GM19438 (cell line): ENCODE data around the gene BTBD9.

Experiments
- ATAC-seq: cut with Tn5 transposase; IDR thresholded peaks from one replicate; pipeline ENCODE4 v1.9.1; 2021; ENCODE audit warnings: low read depth; ENCODE audit not compliant: unreplicated experiment

Gene BTBD9

GRCh38 chr6:38567436-38567835 lies 72.3 kb downstream of the BTBD9 start:
- ATAC-seq = no peak

GRCh38 chr6:38566295-38567030 lies 73.3 kb downstream of the BTBD9 start:
- no peak for ATAC-seq

- no peak for ATAC-seq
Observed at GRCh38 chr6:38564301-38564700, 75.4 kb downstream of the BTBD9 start.

DNA sequence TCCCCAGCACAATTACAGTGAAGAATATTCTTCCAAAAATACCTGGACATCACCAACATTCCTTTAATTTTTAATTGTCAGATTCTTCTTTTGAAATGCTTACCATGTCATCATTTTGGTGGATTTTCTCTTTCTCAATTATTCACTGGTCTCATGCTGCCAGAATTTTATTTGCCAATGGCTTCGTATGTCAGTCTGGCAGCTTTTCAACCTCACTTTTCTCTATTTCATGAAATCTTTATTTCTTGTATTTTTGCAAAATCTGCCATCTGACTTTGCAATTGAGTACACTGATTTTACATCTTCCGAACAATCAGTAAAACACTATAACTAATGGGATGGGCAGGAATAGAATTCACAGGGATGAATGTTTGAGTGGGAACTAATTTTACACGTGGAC lies 84.1 kb downstream of the BTBD9 start:
- no peak for ATAC-seq

DNA sequence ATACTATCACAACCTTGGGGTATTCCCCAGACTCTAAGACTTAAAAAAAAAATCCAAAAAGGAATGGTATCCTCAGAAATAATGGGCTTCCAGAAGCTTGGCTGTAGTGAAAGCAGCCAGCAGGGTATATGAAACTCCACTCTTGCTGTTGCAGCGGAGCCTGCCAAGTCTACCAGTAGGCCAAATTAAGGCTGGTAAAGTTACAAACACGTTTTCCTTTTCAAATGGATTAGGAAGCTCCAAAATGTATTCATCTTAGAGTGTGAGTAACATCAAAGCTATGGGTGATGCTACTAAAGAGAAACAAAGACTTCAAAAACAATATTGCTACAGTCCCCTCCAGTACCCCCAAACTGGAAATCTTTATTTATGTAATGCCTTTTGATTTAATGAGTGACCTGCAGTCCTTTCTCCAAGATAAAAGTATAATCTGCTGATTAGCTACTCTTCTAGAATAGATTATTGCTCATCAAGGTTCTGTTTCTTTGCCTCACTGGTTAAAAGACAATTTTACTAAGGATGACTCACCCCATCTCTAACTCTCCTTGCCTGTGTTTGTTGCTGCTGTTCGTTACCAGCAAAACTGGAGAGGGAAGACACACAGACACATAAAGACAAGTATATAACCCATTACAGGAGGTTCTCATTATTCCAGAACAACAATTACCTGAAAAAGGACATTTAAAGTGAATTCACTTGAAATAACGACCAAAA lies 84.9 kb downstream of the BTBD9 start:
- ATAC-seq = no peak

- no peak for ATAC-seq
Observed at GRCh38 chr6:38554014-38554413, 85.7 kb downstream of the BTBD9 start.

DNA sequence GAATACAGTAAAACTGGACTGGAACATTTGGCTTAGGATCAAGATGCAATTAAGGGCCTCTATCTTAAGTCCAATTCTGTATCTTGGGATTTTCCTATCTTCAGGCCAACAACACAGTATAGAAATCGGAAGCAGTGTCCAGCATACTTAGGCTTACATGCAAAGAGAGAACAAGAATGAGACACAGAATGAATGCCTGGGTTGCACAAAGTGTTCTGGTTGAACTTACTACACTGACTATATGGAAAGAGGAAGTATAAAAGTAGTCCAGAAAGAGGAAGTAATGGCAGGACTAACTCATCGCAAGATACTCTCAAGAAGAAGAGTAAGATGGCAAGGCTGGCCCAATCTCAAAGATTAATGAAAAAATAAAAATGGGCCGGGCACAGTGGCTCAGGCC lies 87.6 kb downstream of the BTBD9 start:
- ATAC-seq = no peak

- ATAC-seq = no peak
Observed at GRCh38 chr6:38549795-38550194, 89.9 kb downstream of the BTBD9 start.

DNA sequence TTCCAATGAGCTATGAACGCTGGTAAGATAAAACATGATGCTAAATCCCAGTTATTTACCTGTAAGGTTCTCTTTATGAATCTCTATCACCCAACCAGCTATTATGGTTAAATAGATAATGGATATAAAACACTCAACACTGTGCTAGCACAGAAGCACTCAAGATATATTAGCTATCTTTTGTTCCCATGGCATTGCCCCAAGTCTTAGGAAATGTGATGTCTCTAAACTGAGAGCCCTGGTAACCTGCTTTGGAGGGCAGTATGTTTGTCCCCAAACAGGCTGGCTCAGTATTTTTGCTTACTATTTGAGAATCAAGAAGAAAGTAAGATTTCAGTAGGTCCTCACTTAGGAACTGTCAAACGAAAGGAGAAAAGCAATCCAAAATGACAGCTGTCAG lies 90.5 kb downstream of the BTBD9 start:
- no peak for ATAC-seq

- no peak for ATAC-seq
Observed at GRCh38 chr6:38543022-38543421, 96.7 kb downstream of the BTBD9 start.

DNA sequence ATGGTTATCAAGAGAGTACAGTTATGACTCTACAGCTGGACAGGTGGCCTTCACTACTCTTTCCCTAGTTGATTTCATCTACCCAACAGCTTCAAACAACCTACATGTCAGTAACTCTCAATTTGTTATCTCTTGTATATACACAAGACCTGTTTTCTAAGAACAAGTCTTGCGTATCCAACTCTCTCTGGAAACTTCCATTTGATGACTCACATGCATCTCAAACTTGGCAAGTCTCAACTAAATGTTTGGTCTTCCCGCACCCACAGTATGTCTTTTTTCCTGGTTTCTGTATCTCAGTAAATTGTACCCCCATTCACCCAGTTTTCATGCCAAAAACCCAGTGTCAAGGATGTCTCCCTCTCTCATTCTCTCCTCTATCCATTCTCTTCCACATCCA lies 97.7 kb downstream of the BTBD9 start:
- ATAC-seq = no peak

- no peak for ATAC-seq
Observed at GRCh38 chr6:38533064-38533463, 106.7 kb downstream of the BTBD9 start.

DNA sequence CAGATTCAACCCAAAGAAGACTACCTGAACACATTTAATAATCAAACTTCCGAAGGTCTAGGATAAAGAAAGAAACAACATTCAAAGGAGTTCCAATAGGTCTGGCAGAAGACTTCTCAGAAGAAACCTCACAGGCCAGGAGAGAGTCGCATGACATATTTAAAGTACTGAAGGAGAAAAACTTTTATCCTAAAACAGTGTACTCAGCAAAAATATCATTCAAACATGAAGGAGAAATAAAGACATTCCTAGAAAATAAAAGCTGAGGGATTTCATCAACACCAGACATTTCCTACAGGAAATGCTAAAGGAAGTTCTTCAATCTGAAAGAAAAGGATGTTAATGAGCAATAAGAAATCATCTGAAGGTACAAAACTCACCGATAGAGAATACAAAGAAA lies 108.6 kb downstream of the BTBD9 start:
- ATAC-seq = no peak

DNA sequence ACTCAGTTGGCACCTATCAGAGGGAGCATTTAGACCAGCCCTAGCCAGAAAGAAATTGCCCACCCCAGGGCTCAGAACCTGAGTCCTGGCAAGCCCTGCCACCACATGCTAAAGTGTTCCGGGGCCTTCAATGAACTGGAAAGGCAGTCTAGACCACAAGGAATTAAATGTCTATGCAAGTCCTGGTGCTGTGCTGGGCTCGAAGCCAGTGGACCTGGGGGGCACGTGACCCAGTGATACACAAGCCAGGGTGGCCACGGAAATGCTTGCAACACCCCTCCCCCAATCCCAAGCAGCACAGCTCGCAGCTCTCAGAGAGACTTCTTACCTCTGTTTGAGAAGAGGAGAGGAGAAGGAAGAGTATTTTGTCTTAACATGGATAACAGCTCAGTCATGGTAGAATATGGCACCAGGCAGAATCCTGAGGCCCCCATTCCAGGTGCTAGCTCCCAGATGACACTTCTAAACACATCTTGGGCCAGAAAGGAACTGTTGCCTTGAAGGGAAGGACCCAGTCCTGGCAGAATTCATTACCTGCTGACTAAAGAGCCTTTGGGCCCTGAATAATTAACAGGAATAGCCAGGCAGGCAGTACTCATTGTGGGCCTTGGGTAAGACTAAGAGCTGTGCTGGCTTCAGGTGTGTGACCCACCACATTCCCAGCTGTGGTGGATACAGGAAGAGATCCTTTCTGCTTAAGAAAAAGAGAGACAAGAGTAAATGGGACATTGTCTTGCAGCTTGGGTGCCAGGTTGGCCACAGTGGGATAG lies 111.3 kb downstream of the BTBD9 start:
- ATAC-seq = no peak

GRCh38 chr6:38527371-38527770 lies 112.4 kb downstream of the BTBD9 start:
- ATAC-seq = no peak

GRCh38 chr6:38525888-38526287 lies 113.8 kb downstream of the BTBD9 start:
- ATAC-seq = no peak

DNA sequence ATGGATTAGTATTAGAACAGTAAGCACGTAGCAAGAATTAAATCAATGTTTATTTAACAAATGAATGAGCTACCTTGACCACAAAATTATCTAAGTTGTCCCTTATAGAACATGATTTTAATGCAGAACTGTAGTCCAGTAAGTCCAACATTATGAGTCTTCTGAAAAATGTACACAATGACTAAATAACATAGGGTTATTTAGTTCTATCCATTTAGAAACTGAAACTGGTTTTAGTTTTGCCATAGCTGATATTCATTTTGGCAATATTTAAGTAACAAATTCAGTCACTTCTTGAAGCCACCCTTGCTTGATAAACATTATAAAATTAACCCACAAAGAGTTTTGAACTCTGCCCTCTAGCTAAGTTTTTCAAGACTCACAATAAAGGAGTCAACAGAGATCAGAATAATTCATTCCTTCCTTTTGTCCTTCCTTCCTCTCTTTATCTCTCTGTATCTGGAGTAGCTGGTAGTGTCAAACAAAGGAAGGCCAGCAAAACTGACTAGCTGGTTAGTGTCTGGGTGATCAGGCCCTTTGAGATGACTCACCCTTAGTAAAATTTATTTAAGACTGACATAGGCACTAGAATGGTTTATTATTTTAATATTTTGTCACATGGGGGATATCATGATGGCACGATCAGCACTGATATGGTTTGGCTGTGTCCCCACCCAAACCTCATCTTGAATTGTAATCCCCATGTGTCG lies 115.1 kb downstream of the BTBD9 start:
- no peak for ATAC-seq

GRCh38 chr6:38522322-38522721 lies 117.4 kb downstream of the BTBD9 start:
- no peak for ATAC-seq

GRCh38 chr6:38518511-38519304 lies 121.0 kb downstream of the BTBD9 start:
- ATAC-seq = no peak

DNA sequence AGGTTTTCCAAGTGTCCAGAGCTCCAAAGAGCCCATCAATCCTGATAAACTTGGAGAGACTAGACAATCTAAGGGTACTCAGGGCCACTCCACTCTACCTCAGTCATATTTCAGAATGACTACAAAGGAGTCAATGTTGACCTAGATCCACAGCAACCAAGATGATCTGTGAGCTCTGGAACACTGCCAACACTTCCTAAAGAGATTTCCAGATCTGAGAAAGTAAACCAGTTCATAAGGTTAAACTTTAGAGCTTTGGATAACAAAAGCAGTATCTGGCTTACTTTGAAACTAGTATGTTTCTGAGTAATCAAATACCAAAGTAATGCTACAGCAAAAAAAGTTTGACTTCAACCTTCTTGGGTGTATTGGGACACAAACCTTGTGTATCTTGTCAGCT lies 122.7 kb downstream of the BTBD9 start:
- ATAC-seq = no peak
